KOPT-K1 (cell line): ENCODE results near the gene EDAR.

Experiments
- H3K27ac ChIP-seq: fragments of 200-600 bp; sonication (generic); 2 replicates; pipeline ENCODE4 v1.5.1; 2016; ENCODE audit warnings: antibody characterized with exemption, mild to moderate bottlenecking, low read depth, low read length; ENCODE audit not compliant: poor library complexity, severe bottlenecking
- H3K36me3 ChIP-seq: fragments of 200-600 bp; sonication (generic); 2 replicates; pipeline ENCODE4 v1.5.1; 2017; ENCODE audit warnings: antibody characterized with exemption, mild to moderate bottlenecking, low read length, moderate library complexity; ENCODE audit not compliant: insufficient read depth
- H3K9me3 ChIP-seq: fragments of 200-600 bp; sonication (generic); 2 replicates; pipeline ENCODE4 v1.5.1; 2017; ENCODE audit warnings: antibody characterized with exemption, low read length, mild to moderate bottlenecking; ENCODE audit not compliant: insufficient read depth, poor library complexity, severe bottlenecking

Gene EDAR

DNA sequence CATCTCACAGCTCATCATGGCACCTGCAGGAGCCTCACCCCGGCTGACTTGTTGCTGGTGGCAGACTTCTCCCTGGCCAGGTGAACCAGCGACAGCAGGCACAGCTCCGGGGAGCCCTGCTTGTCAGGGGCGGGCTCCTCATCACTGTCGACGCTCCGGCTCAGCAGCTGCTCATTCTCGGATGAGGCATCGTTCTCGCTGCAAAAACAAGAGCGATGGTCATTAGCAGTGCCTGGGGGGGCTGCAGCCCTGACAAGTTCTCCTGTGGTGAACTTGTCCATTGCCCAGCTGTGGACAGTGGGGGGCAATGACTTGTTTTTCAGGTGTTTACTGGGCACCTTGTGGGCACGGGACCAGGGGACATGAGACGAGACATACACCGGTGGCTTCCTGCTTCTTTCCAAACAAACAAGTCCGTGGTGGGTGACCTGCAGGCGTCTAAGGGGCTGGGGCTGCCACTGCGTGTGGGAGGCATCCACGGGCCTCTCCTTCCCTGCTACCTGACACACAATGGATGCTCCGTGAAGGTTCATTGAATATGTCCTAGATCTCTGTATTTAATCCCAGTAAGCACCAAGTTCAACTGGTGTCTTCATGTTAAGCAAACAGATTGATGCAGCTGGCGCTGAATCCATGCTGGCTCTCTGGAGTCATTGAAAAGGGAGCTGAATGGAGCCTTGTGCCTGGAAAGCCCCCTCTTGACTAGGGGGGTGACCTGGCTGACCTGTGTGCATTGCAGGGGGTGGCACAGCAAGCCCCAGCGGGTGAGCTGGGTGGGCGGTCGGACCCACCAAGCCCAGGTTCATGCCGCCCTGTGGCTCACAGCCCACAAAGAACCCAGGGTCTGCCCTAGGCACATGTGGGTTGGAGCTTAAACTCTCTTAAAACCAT, 81.0 kb downstream of the EDAR start:
- no peak overlapping the region for H3K27ac ChIP-seq

DNA sequence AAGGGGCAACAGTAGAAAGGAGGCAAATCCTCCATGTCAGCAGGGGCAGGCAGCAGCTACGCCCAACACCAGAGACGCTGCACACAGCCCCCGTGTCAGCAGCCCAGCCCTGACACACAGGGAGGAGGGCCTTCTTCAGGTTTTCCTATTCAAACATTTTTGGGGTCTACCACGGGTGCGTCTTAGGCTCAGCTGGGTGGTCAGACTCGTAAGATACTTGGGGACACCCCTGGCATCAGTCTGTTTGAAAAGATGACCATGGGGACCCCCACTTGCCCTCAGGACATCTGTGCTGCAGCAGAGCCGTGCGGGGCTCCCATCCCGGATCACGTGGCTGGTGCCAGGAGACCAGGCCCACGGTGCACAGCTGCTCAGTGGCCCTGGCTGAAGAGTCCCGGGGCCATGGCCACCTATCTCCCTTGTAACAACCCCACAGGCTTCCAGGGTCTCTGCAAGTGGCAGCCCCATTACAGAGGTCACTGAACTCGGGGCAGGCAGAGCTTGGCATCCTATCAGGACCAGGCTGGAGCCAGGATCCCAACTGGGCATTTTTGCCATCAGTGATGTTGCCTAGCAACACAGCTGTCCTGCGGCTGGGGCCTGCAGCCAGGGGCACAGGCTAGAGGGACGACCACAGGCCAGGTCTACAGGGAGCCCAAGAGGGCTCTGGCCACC, 82.5 kb downstream of the EDAR start:
- Histone ChIP-seq H3K27ac (no peak overlapping the region), H3K36me3 (no peaks in the 10 kb centered on the region)

More for the DNA sequence above, 81.0 kb downstream of the EDAR start:
- H3K9me3 ChIP-seq = no peaks in the 10 kb centered on the region
- H3K36me3 ChIP-seq = no peaks in the 10 kb centered on the region

DNA sequence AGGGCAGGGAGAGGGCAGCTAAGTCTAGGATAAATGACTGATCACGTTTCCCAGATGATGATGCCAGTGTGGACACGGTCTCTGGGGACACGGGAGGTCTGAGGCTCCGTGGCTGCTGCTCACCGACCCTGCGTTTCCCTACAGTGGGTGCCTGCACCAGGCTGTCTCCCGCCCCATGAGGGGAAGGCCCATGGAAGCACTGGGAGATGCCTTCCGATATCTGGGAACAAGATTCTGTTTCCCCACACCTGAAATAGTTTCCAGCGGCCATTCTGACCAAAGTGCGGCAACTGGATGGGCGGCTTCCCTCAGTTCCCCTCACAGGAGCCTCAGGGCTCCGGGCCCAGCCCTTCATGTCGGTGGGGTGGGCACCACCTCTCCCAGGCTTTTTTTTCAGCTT, 83.1 kb downstream of the EDAR start:
- no peak overlapping the region for H3K27ac ChIP-seq

More for the DNA sequence above, 82.5 kb downstream of the EDAR start:
- H3K9me3 ChIP-seq = no peaks in the 10 kb centered on the region

DNA sequence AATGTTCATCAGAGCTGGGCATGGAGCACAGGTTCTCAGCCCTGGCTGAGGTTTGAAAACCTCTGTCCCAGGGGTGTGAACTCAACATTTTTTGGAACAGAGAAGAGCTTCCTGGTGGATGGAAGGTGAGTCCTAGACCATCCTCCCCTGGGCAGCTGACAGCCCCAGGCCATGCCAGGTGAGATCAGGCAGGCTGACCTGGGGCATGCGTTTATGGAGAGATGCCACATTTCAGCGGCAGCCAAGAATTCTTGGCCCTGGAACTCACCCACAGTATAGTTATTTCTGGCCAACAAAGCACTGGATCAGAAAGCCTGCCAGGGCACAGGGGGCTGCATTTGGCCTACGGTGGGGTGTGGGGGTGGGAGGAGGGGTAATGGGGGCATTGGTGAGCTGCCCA, 83.8 kb downstream of the EDAR start:
- no peaks in the 10 kb centered on the region for H3K9me3 ChIP-seq
- no peaks in the 10 kb centered on the region for H3K36me3 ChIP-seq
- no peak overlapping the region for H3K27ac ChIP-seq

More for the DNA sequence above, 83.1 kb downstream of the EDAR start:
- Histone ChIP-seq H3K9me3 (no peaks in the 10 kb centered on the region), H3K36me3 (no peaks in the 10 kb centered on the region)

DNA sequence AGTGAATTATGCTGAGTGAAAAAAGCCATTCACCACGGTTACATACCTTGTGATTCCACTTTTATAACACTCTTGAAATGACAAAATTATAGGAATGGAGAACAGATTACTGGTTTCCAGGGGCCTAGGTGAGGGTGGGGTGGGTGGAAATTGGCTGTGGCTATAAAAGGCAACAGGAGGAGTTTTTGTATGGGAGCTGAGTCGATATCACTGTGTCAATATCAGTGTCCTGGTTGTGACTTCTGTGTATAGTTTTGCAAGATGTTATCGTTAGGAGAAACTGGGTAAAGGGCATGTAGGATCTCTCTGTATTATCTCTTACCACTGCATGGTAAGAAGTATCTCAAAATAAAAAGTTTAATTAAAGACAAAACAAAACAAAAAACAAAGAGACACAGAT, 84.3 kb downstream of the EDAR start:
- Histone ChIP-seq H3K36me3 (no peaks in the 10 kb centered on the region), H3K27ac (no peak overlapping the region), H3K9me3 (no peaks in the 10 kb centered on the region)

DNA sequence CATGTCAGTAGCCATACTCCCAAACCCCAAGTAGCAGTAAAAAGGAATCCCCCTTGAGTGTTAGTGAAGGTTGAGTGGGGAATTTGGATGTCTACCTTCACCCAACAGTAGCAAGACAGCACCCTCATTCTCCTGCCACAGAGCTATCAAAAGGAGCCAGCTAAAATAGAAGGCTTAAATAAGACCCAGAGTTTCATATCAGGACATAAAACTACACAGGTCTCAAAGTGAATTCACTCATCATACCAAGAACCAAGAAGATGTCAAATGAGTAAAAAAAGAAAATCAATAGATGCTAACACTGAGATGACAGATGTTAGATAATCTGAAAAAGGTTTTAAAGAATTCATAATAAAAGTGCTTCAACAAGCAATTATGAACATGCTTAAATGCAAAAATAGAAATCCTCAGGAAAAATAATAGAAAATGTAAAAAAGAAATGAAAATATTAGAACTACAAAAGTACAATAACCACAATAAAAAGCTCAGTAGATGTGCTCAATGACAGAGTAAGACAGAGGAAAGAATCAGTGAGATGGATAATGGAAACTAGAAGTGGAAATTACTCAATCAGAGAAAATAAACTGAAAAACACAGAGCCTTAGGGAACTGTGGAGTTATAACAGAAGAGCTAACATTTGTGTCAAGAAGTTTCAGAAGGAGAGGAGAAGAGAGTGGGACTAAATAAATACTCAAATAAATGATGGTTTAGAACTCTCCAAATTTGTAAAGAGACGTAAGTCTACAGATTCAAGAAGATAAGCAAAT, 90.5 kb downstream of the EDAR start:
- H3K27ac ChIP-seq = no peak overlapping the region
- no peaks in the 10 kb centered on the region for H3K9me3 ChIP-seq
- H3K36me3 ChIP-seq = no peaks in the 10 kb centered on the region

DNA sequence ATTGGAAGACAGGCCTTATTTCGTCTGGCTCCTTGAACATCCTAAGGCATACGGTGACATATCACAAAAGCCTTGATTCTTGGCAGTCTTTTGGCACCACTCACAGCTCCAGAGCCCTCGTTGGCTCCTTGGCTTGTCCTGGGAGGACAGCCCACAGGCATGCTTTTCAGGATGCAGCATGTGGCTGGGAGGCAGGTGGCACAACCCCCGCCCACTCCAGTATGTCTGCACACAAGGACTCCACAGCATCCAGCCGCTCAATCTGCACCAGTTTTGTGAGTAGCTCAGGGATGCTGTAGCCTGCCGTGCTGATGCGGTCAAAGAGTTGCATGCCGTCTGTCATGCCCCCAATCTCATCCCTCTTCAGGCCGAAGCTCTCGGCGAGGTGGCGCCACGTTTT, 92.3 kb downstream of the EDAR start:
- no peak overlapping the region for H3K27ac ChIP-seq
- H3K9me3 ChIP-seq = peaks cover under 1% of the 10 kb centered on the region
- H3K36me3 ChIP-seq = peaks cover 3% of the 10 kb centered on the region; the same call in 1 of the 2 replicates

DNA sequence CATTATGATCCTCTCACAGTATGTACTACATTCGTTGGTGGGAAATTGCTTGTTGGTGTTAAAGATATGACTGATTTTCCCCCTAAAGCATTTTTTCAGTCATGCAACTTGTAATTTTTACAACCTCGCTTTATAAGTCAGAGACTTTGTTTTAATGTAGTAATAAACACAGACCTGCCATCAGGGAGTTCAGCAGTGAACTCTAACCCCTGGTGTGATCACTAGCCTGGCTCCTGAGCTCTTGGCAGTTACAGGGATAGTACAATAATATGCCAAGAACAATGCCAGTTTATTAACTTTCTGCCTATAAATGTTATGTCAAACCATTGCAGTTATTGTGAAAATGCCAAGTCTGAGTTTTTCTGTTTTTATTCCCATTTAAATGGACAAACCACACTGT, 93.8 kb downstream of the EDAR start:
- peaks cover 11% of the 10 kb centered on the region; the same call in 1 of the 2 replicates for H3K36me3 ChIP-seq
- peaks cover 16% of the 10 kb centered on the region for H3K9me3 ChIP-seq
- H3K27ac ChIP-seq = no peak overlapping the region

DNA sequence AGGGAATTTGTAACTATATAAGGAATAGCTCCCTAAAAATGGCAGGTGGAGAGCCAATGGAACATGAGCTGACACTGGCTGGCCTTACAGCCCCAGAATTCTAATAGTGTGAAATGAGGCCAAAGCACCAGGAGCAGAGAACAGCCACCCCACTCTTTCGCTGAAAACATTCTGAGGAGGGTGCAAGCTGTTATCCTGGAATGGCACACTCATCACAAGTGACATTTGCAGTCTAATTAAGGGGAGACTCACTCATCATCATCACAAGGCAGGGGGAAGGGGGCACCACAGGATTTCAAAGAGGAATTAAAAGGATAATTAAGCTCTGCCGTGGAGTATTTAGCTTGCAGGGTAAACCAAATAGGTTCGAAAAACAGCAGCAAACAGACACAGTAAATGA, 94.3 kb downstream of the EDAR start:
- Histone ChIP-seq H3K27ac (no peak overlapping the region), H3K9me3 (peaks cover 20% of the 10 kb centered on the region), H3K36me3 (peaks cover 15% of the 10 kb centered on the region; the same call in 1 of the 2 replicates)

DNA sequence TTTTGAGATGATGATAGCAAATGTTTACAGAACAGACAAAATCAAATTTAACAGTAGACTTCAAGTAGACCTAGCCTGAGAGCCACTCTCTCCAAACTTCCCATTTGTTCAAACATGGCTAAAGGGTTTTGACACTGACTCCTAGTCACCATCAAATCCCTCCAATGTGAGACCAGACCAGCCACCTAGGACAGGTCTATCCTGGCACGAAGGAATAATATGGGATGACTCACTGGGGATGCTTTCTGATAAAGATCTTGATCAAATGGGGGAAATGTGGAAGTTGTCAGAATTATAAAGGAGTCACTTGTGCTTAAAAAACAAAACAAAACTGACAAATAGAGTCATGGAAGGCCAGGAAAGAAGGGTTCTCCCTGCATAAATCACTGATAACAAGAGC, 95.7 kb downstream of the EDAR start:
- Histone ChIP-seq H3K36me3 (peaks cover 16% of the 10 kb centered on the region; the same call in 1 of the 2 replicates), H3K27ac (no peak overlapping the region), H3K9me3 (peaks cover 28% of the 10 kb centered on the region)

DNA sequence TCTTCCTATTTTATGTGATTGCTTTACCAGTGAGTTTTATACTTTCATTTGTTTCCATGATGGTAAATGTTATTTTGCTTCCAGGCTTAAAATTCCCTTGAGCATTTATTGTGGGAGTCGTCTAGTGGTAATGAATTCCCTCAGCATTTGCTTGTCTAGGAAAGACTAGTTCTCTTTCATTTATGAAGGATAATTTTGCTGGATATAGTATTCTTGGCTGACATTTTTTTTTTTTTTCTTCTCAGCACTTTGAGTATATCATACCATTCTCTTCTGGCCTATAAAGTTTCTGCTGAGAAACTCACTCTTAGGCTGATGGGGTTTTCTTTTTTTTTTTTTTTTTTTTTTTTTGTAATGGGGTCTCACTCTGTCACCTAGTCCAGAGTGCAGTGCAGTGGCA, 99.1 kb downstream of the EDAR start:
- peaks cover 32% of the 10 kb centered on the region for H3K9me3 ChIP-seq
- H3K36me3 ChIP-seq = peaks cover 16% of the 10 kb centered on the region; the same call in 1 of the 2 replicates
- no peak overlapping the region for H3K27ac ChIP-seq

DNA sequence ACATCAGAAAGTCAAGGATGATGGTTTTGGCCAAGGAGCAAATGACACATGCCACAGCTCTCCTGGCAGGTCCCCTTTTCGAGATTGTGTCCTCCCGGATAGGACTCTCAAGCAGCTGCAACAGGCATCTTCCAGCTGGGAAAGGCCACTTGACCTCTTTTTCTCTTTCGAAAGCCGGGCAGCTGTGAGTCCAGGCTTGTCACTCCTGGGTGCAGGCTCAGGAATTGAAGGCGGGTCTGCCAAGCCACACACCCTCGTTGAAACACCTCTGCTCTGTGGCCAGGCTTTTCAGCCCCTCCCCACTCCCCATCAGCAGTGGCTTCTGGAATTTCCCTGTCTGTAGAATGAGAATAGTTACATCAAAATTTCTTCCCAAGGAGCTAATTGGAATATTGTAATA, 104.4 kb downstream of the EDAR start:
- peaks cover 29% of the 10 kb centered on the region for H3K9me3 ChIP-seq
- no peak overlapping the region for H3K27ac ChIP-seq
- no peaks in the 10 kb centered on the region for H3K36me3 ChIP-seq

DNA sequence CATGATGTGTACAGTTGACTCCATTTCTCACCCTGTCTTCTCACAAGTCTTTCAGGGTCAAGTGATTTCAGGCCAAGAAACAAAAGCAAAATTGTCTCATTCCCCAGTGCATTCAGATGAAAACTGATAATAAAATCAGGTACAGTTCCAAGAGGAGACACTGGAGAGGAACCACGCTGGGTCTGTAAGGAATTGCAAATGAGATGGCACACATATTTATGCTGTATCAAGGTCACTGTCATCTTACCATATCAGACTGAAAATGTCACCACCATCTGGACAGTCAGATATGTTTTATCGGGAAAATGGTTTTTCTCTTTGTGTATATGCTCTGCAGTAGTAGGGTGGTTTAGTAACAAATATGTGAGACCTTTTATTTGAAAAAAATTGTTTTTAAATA, 110.7 kb downstream of the EDAR start:
- Histone ChIP-seq H3K27ac (no peak overlapping the region), H3K9me3 (peaks cover 28% of the 10 kb centered on the region), H3K36me3 (peaks cover 51% of the 10 kb centered on the region)

DNA sequence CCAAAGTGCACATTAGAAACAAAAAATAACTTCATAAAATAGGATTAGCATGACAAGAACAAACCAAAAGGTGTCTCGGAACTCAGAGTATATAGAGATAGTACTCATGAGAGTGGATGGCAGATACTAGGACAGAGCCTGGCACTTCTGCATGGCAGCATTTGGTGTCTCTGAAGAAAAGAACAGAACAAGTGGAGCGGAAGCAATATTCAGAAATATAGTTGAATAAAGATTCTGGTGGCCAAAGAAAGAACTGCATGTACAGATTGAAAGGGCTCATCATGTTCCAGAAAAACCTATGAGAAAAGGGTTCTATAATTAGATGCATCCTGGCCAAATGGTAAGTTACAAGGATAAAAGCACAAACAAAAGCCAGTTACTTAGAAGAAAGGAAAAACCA, 111.5 kb downstream of the EDAR start:
- H3K36me3 ChIP-seq = peaks cover 56% of the 10 kb centered on the region
- no peak overlapping the region for H3K27ac ChIP-seq
- H3K9me3 ChIP-seq = peaks cover 25% of the 10 kb centered on the region

DNA sequence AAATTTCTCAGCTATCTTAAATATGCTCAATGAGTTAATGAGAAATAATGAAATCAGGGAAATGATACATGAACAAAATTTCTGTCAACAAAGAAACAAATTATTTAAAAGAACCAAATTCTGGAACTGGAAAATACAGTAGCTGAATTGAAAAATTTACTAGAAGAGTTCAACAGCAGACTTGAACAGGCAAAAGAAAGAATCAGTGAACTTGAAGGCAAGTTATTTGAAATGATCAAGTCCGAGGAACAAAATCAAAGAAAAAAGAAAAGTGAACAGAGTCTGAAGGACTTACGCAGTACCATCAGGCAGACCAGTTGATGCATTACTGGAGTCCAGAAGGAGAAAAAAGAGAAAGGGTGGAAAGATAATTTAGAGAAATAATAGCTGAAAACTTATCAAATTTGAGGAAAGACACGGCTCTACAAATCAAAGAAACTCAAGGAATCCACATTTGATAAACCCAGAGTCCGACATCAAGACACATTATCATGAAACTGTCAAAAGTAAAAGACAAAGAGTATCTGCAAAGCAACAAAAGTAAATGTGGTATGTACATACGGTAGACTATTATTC, 118.9 kb downstream of the EDAR start:
- Histone ChIP-seq H3K36me3 (peaks cover 88% of the 10 kb centered on the region), H3K27ac (no peak overlapping the region), H3K9me3 (peaks cover 40% of the 10 kb centered on the region)
